Heart right ventricle (tissue), 16 donors: ENCODE results near the gene M1AP. TPM values are rescaled to one million over a fixed set of nuclear protein-coding genes. Genes with fewer than 3 reads are reported as not detected.
"Not testable (repeated sequence)": the region's sequence is repeated elsewhere in the genome, so short reads cannot be mapped to it uniquely, and the experiment has no call there.

Source experiments
- ATAC-seq, 8 donors: fragments of 200-7000 bp; cut with Tn5 transposase; one replicate each; pipeline ENCODE4 v1.9.1; 2020; ENCODE audit warnings: mild to moderate bottlenecking in 8 of 8, moderate library complexity in 8 of 8, moderate number of reproducible peaks in 1 of 8
- DNase-seq, 2 donors: peaks; one replicate each; pipeline ENCODE4 v3.0.0-alpha.2; 2020
- H3K27ac ChIP-seq, 10 donors: fragments of 200-600 bp; sonication (generic) in 2 of 10; one replicate each; pipeline versions ENCODE4 v1.5.0 to v1.8.0; 2020 to 2022; ENCODE audit warnings: mild to moderate bottlenecking in 3 of 10
- H3K27me3 ChIP-seq, 7 donors: fragments of 200-600 bp; one replicate each; pipeline ENCODE4 v1.8.0; 2021 to 2022; ENCODE audit warnings: mild to moderate bottlenecking in 2 of 7
- H3K36me3 ChIP-seq, 9 donors: fragments of 200-600 bp; sonication (generic) in 1 of 9; one replicate each; pipeline versions ENCODE4 v1.5.0 to v1.8.0; 2020 to 2022; ENCODE audit warnings: mild to moderate bottlenecking in 2 of 9
- H3K4me1 ChIP-seq, 9 donors: fragments of 200-600 bp; sonication (generic) in 1 of 9; one replicate each; pipeline versions ENCODE4 v1.5.0 to v1.8.0; 2020 to 2022; ENCODE audit warnings: mild to moderate bottlenecking in 4 of 9
- H3K4me3 ChIP-seq, 10 donors: fragments of 200-600 bp; sonication (generic) in 2 of 10; one replicate each; pipeline versions ENCODE4 v1.5.0 to v1.8.0; 2020 to 2022; ENCODE audit warnings: mild to moderate bottlenecking in 7 of 10, moderate library complexity in 2 of 10
- H3K9me3 ChIP-seq, 11 donors: fragments of 200-600 bp in 10 of 11; sonication (generic) in 2 of 11; one replicate each; pipeline versions ENCODE4 v1.5.0 to v1.8.0; 2013 to 2022; ENCODE audit warnings: mild to moderate bottlenecking in 2 of 11, control low read depth in 1 of 11, moderate library complexity in 1 of 11
- whole genome bisulfite sequencing, 2 donors: extraction: QIAGEN DNeasy Blood & Tissue Kit; methylation state at CpG; one replicate each; pipeline ENCODE4 v1.1.7; 2013; ENCODE audit warnings: inconsistent platforms in 1 of 2; 5-methylcytosine and 5-hydroxymethylcytosine counted together
- intact Hi-C, 10 donors: fragments of 100-400 bp; cut with DNase I; formaldehyde crosslinking; loops; one replicate each; pipeline versions ENCODE4 v1.11.1 to v1.14.2; 2022
- polyA plus RNA-seq, 2 donors: library from polyadenylated mRNA; stranded (reverse); fragments of 200-250 nt; gene quantifications; one replicate each; pipeline ENCODE4 v1.2.3, GENCODE V29; 2013
- total RNA-seq, 10 donors: library from RNA; stranded (reverse); fragmentation: NEBNext Ultra II Directional in 3 of 10; extraction: Animal tissue kit (Norgen Biotek cat#: 25700) in 3 of 10; gene quantifications; one replicate each; pipeline versions ENCODE4 v1.2.1 to v1.2.4, GENCODE V29; 2021 to 2023
- TF ChIP-seq, protein P1 (sequence below), 9 donors: fragments of 200-600 bp; sonication (generic) in 2 of 9; IDR thresholded peaks; one replicate each; pipeline versions ENCODE4 v1.5.0 to v1.8.0; 2021 to 2022; ENCODE audit warnings: antibody characterized with exemption in 9 of 9, mild to moderate bottlenecking in 5 of 9, moderate library complexity in 1 of 9
- donor health status: Arrhythmogenic right ventricular cardiomyopathy.
- donor health status: ischemic (EF 13 %, LVEDD 7.1; RV severe dilation, severe dysfunction).
- donor health status: healthy with polysubstance abuse.
- donor health status: DM: no; HTN: yes; CAD: no.
- donor health status: DM: no; HTN: no; CAD: no.
- donor health status: ischemic (EF 25% LVEDD 6.9; RV normal size, moderate dysfunction).
- donor health status: ischemic (EF 25% LVEDD 5.7; RV mildly dilated, moderate dysfunction).
- donor health status: healthy.
- donor health status: DM: yes; HTN: yes; CAD: no.
- donor health status: Ischemic cardiomyopathy.
- donor health status: ischemic (EF 35%, LVEDD 5.7; RV mildly dilated, moderate dysfunction).
- donor health status: nonischemic (EF 11% LVEDD 7.7; RV severe dilation, severe dysfunction).
- donor health status: DM: yes; HTN: yes; CAD: no.
- donor health status: PGD.
- donor health status: ischemic (EF 29% LVEDD 5.4; RV normal size, mild dysfunction).
- donor health status: nonischemic (EF 23%, LVEDD 6.1; RV moderate dilation, normal function).

M1AP gene
- total and polyA plus RNA-seq, 12 donors: 0.03 to 0.44 (median 0.18) TPM; not detected in 7

DNA sequence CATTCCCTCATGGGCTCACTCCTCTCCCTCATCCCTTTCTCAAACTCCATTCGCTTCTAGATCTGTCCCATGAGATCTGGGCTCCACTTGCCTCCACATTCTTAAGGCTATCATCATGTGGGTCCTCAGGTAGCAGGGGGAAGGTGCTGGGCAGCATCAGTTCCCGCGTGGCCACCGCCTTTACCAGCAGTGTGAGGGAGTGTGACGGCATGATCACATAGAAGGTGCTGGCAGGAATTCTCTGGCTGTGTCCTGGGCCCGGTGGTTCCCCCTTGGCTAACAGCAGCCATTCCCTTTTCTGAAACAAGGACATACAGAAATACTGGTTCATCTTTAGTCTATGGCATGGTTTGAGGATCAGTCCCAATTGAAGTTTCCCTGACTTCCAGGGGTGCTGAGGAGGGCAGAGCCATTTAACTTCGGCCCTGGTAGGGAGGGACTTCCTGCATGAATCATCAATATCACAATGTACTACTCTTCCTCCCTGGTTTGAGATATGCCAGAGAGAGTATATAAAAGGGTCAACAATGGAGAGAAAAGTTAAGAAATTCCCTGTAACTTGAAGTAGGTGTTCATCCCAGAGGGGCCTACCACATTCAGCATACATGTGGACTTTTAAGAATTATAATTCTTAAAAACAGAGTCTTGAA is 85.9 kb downstream of the M1AP start:
- no peak for DNase-seq
- TF ChIP-seq, protein P1, sequence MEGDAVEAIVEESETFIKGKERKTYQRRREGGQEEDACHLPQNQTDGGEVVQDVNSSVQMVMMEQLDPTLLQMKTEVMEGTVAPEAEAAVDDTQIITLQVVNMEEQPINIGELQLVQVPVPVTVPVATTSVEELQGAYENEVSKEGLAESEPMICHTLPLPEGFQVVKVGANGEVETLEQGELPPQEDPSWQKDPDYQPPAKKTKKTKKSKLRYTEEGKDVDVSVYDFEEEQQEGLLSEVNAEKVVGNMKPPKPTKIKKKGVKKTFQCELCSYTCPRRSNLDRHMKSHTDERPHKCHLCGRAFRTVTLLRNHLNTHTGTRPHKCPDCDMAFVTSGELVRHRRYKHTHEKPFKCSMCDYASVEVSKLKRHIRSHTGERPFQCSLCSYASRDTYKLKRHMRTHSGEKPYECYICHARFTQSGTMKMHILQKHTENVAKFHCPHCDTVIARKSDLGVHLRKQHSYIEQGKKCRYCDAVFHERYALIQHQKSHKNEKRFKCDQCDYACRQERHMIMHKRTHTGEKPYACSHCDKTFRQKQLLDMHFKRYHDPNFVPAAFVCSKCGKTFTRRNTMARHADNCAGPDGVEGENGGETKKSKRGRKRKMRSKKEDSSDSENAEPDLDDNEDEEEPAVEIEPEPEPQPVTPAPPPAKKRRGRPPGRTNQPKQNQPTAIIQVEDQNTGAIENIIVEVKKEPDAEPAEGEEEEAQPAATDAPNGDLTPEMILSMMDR (IDR thresholded peaks at IDR 0.05): no peak
- Histone ChIP-seq H3K9me3 (no peaks in the 10 kb centered on the region), H3K36me3 (no peaks in the 10 kb centered on the region), H3K4me3 (no peak overlapping the region), H3K27me3 (peaks cover 0 to 34% (median 14%) of the 10 kb centered on the region in 7 donors), H3K4me1 (peaks cover 0 to 11% (median 0%) of the 10 kb centered on the region in 9 donors), H3K27ac (no peak overlapping the region)
- intact Hi-C loops: no loop called here
- WGBS, 2 donors: 75 to 77% methylated on average over 7 of the region's 7 CpGs
- no peak for ATAC-seq

DNA sequence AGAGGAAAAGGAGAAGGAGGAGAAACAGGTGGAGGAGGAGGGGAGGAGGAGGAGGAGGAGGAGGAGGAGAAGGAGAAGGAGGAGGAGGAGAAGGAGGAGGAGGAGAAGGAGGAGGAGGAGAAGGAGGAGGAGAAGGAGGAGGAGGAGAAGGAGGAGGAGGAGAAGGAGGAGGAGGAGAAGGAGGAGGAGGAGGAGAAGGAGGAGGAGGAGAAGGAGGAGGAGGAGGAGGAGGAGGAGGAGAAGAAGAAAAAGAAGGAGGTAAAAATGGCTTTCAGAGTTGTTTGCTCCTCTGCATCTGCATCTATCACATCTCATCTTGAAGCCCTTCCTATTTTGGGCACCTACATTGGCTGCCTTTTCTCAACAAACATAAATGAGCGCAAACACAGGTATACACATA is 87.1 kb downstream of the M1AP start:
- peaks cover 0 to 34% (median 14%) of the 10 kb centered on the region in 7 donors for H3K27me3 ChIP-seq
- H3K4me3 ChIP-seq, H3K4me1 ChIP-seq, H3K9me3 ChIP-seq, DNase-seq, ATAC-seq, H3K27ac ChIP-seq, intact Hi-C loops: not testable (repeated sequence)
- WGBS, 2 donors: 89 to 100% methylated on average over 1 of the region's 1 CpG
- peaks cover 0 to 11% (median 0%) of the 10 kb centered on the region in 9 donors for H3K36me3 ChIP-seq

DNA sequence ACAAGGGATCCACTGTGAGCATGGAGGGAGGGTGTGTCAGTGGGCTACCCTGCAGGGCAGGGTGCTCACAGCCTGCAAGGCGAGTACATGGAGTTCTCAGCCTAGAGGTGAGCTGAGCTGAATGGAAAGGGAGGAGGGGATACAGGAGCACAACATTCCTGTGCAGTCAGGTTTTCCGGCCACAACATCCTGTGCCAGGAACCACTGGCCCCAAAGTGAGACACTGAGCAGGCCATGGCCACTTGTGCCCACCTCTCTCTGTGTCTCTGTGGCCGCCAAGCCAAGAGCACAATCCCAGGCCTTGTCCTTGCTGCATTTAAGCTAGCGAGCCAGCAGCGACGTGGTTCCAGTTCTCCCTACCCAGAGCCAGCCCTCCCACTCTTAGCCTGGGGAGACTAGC is 87.5 kb downstream of the M1AP start:
- TF ChIP-seq, protein P1 (IDR thresholded peaks at IDR 0.05): no peak
- Histone ChIP-seq H3K4me3 (no peak overlapping the region), H3K27me3 (peaks cover 0 to 34% (median 14%) of the 10 kb centered on the region in 7 donors), H3K36me3 (peaks cover 0 to 11% (median 0%) of the 10 kb centered on the region in 9 donors), H3K27ac (no peak overlapping the region), H3K9me3 (no peaks in the 10 kb centered on the region), H3K4me1 (peaks cover 0 to 11% (median 0%) of the 10 kb centered on the region in 9 donors)
- intact Hi-C loops: no loop called here
- no peak for ATAC-seq
- 62 to 63% methylated on average over 6 of the region's 6 CpGs for WGBS, 2 donors
- no peak for DNase-seq

DNA sequence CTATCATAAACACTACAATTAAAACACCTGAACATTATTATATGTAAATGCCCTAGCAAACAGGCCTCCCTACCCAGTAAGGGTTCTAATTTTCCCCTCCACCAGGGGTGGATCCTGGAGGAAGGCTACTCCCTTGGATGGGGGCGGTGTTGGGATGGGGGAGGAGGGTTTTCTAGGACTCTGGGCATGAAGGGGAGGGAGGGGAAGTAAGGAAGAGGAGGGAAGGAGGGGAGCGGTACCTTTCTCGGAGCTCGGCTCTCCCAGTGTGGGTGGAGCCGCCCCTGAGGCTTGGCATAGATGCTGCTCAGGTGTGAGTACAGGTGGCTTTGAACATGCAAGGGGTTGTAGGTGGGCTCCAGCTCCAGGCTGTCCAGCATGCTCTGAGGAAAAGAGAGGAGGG is 88.2 kb downstream of the M1AP start:
- H3K36me3 ChIP-seq: peaks cover 0 to 11% (median 0%) of the 10 kb centered on the region in 9 donors
- intact Hi-C loops: no loop called here
- no peak overlapping the region for H3K4me3 ChIP-seq
- peaks cover 0 to 31% (median 14%) of the 10 kb centered on the region in 7 donors for H3K27me3 ChIP-seq
- TF ChIP-seq, protein P1 (IDR thresholded peaks at IDR 0.05): no peak
- DNase-seq: no peak
- 28 to 35% methylated on average over 5 of the region's 5 CpGs for WGBS, 2 donors
- H3K9me3 ChIP-seq: no peaks in the 10 kb centered on the region
- no peak overlapping the region for H3K27ac ChIP-seq
- peaks cover 3 to 16% (median 6%) of the 10 kb centered on the region in 9 donors for H3K4me1 ChIP-seq
- ATAC-seq: no peak
